HepG2 (cell line): ENCODE data around the gene GPER1. TPM values are rescaled to one million over a fixed set of nuclear protein-coding genes. Genes with fewer than 3 reads are reported as not detected.

ENCODE experiments used
- GTF3A ChIP-seq: sonication (generic); formaldehyde crosslinking; conservative IDR thresholded peaks from 2 replicates; pipeline ENCODE4 v1.4.0; 2020; ENCODE audit warnings: mild to moderate bottlenecking, missing genetic modification reagents
- HMG20A ChIP-seq: IDR thresholded peaks from 2 replicates; pipeline ENCODE4 v1.6.1; 2016; ENCODE audit warnings: borderline replicate concordance
- NR2C2 ChIP-seq: sonication (generic); formaldehyde crosslinking; IDR thresholded peaks from 2 replicates; pipeline ENCODE4 v1.4.0; 2020; ENCODE audit warnings: missing genetic modification reagents, mild to moderate bottlenecking, moderate library complexity, borderline replicate concordance
- POGK ChIP-seq: sonication (generic); formaldehyde crosslinking; conservative IDR thresholded peaks from 2 replicates; pipeline ENCODE4 v1.8.0; 2022; ENCODE audit warnings: mild to moderate bottlenecking, moderate library complexity, missing genetic modification reagents
- PRDM4 ChIP-seq: sonication (generic); formaldehyde crosslinking; IDR thresholded peaks from 2 replicates; pipeline ENCODE4 v1.9.0; 2021; ENCODE audit warnings: missing genetic modification reagents, borderline replicate concordance
- TBX2 ChIP-seq: sonication (generic); formaldehyde crosslinking; IDR thresholded peaks from 2 replicates; pipeline ENCODE4 v1.5.0; 2020; ENCODE audit warnings: missing genetic modification reagents, mild to moderate bottlenecking, borderline replicate concordance
- TFDP2 ChIP-seq: sonication (generic); formaldehyde crosslinking; IDR thresholded peaks from 2 replicates; pipeline ENCODE4 v1.4.0; 2020; ENCODE audit warnings: missing genetic modification reagents
- ZMYM4 ChIP-seq: sonication (generic); formaldehyde crosslinking; IDR thresholded peaks from 2 replicates; pipeline ENCODE4 v1.8.1; 2023; ENCODE audit warnings: mild to moderate bottlenecking, missing genetic modification reagents
- ZNF337 ChIP-seq: sonication (generic); formaldehyde crosslinking; IDR thresholded peaks from 2 replicates; pipeline ENCODE4 v1.5.1; 2020; ENCODE audit warnings: missing genetic modification reagents, low read depth, mild to moderate bottlenecking, borderline replicate concordance
- ZNF687 ChIP-seq: sonication (generic); formaldehyde crosslinking; IDR thresholded peaks from 2 replicates; pipeline ENCODE4 v1.5.1; 2020; ENCODE audit warnings: mild to moderate bottlenecking, missing genetic modification reagents, moderate library complexity
- ZNF772 ChIP-seq: sonication (generic); formaldehyde crosslinking; IDR thresholded peaks from 2 replicates; pipeline ENCODE4 v1.5.0; 2020; ENCODE audit warnings: mild to moderate bottlenecking, missing genetic modification reagents
- ZNF800 ChIP-seq: sonication (generic); formaldehyde crosslinking; IDR thresholded peaks from 2 replicates; pipeline ENCODE4 v1.4.0; 2020; ENCODE audit warnings: missing genetic modification reagents
- ZSCAN9 ChIP-seq: IDR thresholded peaks from 2 replicates; pipeline ENCODE4 v1.6.1; 2016; ENCODE audit warnings: borderline replicate concordance
- polyA plus RNA-seq, 8 experiments: library from polyadenylated mRNA; depleted of rRNA in 3 of 8; stranded (reverse) in 7 of 8; unstranded in 1 of 8; fragments of >200 nt; fragmentation: Illumina TruSeq in 4 of 8; extraction: Trizol in 4 of 8; gene quantifications; 2 replicates each; pipeline versions ENCODE4 v1.2.1 to v1.2.3, GENCODE V29; 2011 to 2016; ENCODE audit warnings: low read depth in 4 of 8, missing spikeins in 1 of 8, mixed read lengths in 1 of 8; ENCODE audit not compliant: insufficient read depth in 1 of 8
- total RNA-seq, 5 experiments: library from RNA; depleted of rRNA; stranded (reverse); fragments of >200 nt; fragmentation: Illumina TruSeq; extraction: Trizol; gene quantifications; 2 replicates each; pipeline ENCODE4 v1.2.3, GENCODE V29; 2016; ENCODE audit warnings: low read depth in 1 of 5

GPER1 gene
- total and polyA plus RNA-seq, 2 of the 13 experiments (the other 11 are each of a cell fraction or from before 2014, with no cell fraction given): 12.7 to 19.7 TPM

GRCh38 chr7:1086588-1087464, 1.1 kb upstream of the GPER1 start (continued):
- TF ChIP-seq PRDM4 (CRISPR knock-in tag): no peak
- no peak for TF ChIP-seq ZNF800 (CRISPR knock-in tag)
- peak; percentile 65 for TF ChIP-seq ZMYM4 (CRISPR knock-in tag)
- TF ChIP-seq TFDP2: peak; percentile 55
- TF ChIP-seq TBX2: 0 out of 2 replicates have a peak, but pooled peaks have one; percentile 53
- peak; percentile 36 for TF ChIP-seq ZSCAN9 (CRISPR knock-in tag)
- TF ChIP-seq HMG20A: 0 out of 2 replicates have a peak, but pooled peaks have one; percentile 16
- TF ChIP-seq GTF3A (CRISPR knock-in tag): no peak
- peak; percentile 77; the same call in 1 of the 2 replicates for TF ChIP-seq ZNF772 (CRISPR knock-in tag)
- TF ChIP-seq ZNF687 (CRISPR knock-in tag): peak; percentile 97
- no peak; the same call in none of the 2 replicates for TF ChIP-seq POGK
- TF ChIP-seq NR2C2 (CRISPR knock-in tag): peak; percentile 44; the same call in 1 of the 2 replicates
- TF ChIP-seq ZNF337: no peak
